Measurements from ENCODE around the gene PEPD.

- TF ChIP-seq CTCF (IDR thresholded peaks at IDR 0.05) = no peak
- no peak for TF ChIP-seq PRDM15 (CRISPR knock-in tag; IDR thresholded peaks at IDR 0.05)
These were observed 164.0 kb downstream of the PEPD start for GRCh38 chr19:33357556-33357955.

Data from WTC11 (cell line).